Stimulated activated CD8-positive, alpha-beta memory T cell treated with anti-CD3 and anti-CD28 coated beads, Interleukin-7, amount 100 ng/mL, for 4 hours (primary cell): ENCODE data around the gene NKIRAS2.
A peak's percentile ranks its signal among the peaks of the same experiment; 100 is the strongest.

Experiments
- DNase-seq, 2 donors: peaks; one replicate each; pipeline ENCODE4 v3.0.0-alpha.2; 2020; ENCODE audit warnings: low read depth in 2 of 2

NKIRAS2 gene

GRCh38 chr17:42019509-42020404, at the start of gene NKIRAS2:
NKIRAS2 (plus strand) TSS chr17:42020090; CDS start chr17:42021578, 1,488 bp downstream.
- DNase-seq = peak; percentile 86 to 91

GRCh38 chr17:41970901-41971331, 49.0 kb upstream of the NKIRAS2 start:
- no peak for DNase-seq

GRCh38 chr17:41971721-41972523, 48.0 kb upstream of the NKIRAS2 start:
- DNase-seq = no peak

- no peak for DNase-seq
These were observed 47.1 kb upstream of the NKIRAS2 start for GRCh38 chr17:41972571-41973407.

- DNase-seq = no peak
These were observed 46.5 kb upstream of the NKIRAS2 start for GRCh38 chr17:41973408-41973811.

GRCh38 chr17:41974031-41974430, 45.9 kb upstream of the NKIRAS2 start:
- no peak for DNase-seq

- DNase-seq = no peak
These were observed 45.2 kb upstream of the NKIRAS2 start for GRCh38 chr17:41974658-41975057.

- DNase-seq = no peak
These were observed 44.5 kb upstream of the NKIRAS2 start for GRCh38 chr17:41975099-41976083.

GRCh38 chr17:41976142-41976768, 43.6 kb upstream of the NKIRAS2 start:
- no peak for DNase-seq

GRCh38 chr17:41977991-41978390, 41.9 kb upstream of the NKIRAS2 start:
- no peak for DNase-seq

GRCh38 chr17:41982026-41982760, 37.7 kb upstream of the NKIRAS2 start:
- DNase-seq = no peak

GRCh38 chr17:41984454-41984853, 35.4 kb upstream of the NKIRAS2 start:
- no peak for DNase-seq

- DNase-seq = no peak
These were observed 34.0 kb upstream of the NKIRAS2 start for GRCh38 chr17:41985919-41986318.

- DNase-seq = no peak
These were observed 33.3 kb upstream of the NKIRAS2 start for GRCh38 chr17:41986634-41987033.

GRCh38 chr17:41987642-41988041, 32.2 kb upstream of the NKIRAS2 start:
- DNase-seq = no peak

- no peak for DNase-seq
These were observed 31.5 kb upstream of the NKIRAS2 start for GRCh38 chr17:41988418-41988817.

GRCh38 chr17:41989702-41990419, 30.0 kb upstream of the NKIRAS2 start:
- DNase-seq = no peak

- DNase-seq = no peak
These were observed 27.3 kb upstream of the NKIRAS2 start for GRCh38 chr17:41992576-41992975.

- no peak for DNase-seq
These were observed 23.1 kb upstream of the NKIRAS2 start for GRCh38 chr17:41996855-41997164.
